DND-41 (cell line): Measurements from ENCODE around the gene TRIAP1.

Experiments used
- EZH2 ChIP-seq: IDR thresholded peaks from 3 replicates; pipeline ENCODE4 v1.6.1; 2012; ENCODE audit warnings: borderline replicate concordance, low read depth, mild to moderate bottlenecking, moderate library complexity, low read length, inconsistent platforms; ENCODE audit not compliant: severe bottlenecking
- TF ChIP-seq, protein P1 (sequence below): IDR thresholded peaks from 2 replicates; pipeline ENCODE4 v1.5.1; 2012; ENCODE audit warnings: borderline replicate concordance, low read length, moderate library complexity, mild to moderate bottlenecking; ENCODE audit not compliant: poor library complexity, severe bottlenecking; ENCODE audit errors: extremely low read depth

- TF ChIP-seq, protein P1, sequence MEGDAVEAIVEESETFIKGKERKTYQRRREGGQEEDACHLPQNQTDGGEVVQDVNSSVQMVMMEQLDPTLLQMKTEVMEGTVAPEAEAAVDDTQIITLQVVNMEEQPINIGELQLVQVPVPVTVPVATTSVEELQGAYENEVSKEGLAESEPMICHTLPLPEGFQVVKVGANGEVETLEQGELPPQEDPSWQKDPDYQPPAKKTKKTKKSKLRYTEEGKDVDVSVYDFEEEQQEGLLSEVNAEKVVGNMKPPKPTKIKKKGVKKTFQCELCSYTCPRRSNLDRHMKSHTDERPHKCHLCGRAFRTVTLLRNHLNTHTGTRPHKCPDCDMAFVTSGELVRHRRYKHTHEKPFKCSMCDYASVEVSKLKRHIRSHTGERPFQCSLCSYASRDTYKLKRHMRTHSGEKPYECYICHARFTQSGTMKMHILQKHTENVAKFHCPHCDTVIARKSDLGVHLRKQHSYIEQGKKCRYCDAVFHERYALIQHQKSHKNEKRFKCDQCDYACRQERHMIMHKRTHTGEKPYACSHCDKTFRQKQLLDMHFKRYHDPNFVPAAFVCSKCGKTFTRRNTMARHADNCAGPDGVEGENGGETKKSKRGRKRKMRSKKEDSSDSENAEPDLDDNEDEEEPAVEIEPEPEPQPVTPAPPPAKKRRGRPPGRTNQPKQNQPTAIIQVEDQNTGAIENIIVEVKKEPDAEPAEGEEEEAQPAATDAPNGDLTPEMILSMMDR = no peak
- no peak for TF ChIP-seq EZH2
Measured at GRCh38 chr12:120404271-120404670, 41.9 kb downstream of the TRIAP1 start.
